ENCODE measurements around the gene NRXN2.

- no peak for TF ChIP-seq CTCF (IDR thresholded peaks at IDR 0.05; ENCODE audit: low read length)
- no peak for TF ChIP-seq EZH2 (IDR thresholded peaks at IDR 0.05; ENCODE audit: borderline replicate concordance, low read length)
These were observed 96.4 kb downstream of the NRXN2 start for GRCh38 chr11:64626637-64627036.
